CD4-positive, alpha-beta T cell treated with Interleukin-6 for 4 hours (primary cell): ENCODE measurements around the gene IQCN.

Experiments used
- DNase-seq: peaks from one replicate; pipeline ENCODE4 v3.0.0-alpha.2; 2020; ENCODE audit warnings: mixed read lengths

Gene IQCN

DNA sequence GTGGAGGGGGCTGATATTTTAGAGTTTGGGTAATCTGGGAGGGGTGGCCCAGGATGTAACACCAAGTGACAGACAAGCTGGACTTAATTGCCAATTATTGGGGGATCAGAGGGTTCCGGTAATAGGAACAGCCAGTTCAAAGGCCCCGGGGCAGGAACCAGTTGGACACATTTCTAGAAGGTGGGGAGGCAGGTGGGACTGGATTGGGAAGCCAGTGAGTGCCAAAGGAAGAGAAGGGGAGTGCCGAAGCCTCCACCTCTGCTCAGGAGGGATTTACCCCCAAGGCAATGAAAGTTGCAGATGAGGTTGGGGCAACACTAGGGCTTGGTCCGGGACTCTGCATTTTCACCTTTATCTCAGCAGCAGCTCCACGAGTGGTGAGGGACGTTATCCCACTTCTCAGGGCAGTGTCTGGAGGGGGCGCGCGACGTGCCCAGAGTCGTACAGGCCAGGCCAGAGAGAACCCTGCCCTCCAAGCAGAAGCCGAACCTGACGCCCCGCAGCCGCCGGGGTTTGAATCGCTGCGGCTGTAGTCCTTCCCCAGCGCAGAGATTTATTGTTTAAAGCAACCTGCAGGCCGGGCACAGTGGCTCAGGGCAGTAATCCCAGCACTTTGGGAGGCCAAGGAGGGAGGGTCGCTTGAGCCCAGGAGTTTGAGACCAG lies 12.9 kb upstream of the IQCN start:
- DNase-seq, result no peak

DNA sequence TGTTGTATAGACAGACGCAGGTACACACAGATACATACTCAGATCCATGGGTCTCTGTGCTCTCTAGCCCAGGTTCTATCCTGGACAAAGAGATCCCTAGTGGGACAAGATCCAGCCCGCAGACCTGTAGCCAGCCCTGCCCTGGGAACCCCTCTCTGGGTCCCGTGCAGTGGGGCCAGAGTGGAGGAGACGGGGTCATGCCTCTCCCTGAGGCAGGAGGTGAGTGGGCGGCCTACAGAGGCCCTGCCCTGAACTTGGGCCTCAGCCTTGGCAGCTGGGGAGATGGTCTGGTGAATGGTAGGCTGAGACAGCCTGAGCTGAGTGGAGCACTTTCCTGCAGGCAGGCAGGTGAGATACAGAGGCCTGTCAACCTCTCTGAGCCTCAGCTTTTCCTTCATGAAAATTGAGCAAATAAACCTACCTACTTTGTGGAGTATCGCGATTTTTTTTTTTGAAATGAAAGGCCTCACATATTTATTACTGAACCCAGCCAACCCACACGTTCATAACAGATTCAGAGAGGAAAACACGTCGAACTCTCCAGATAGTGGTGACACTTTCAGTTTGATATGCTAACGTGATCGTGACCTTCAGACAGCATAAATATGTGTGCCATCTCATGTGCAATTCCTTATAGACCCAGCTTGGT lies 10.6 kb upstream of the IQCN start:
- DNase-seq, result peak; percentile 32

DNA sequence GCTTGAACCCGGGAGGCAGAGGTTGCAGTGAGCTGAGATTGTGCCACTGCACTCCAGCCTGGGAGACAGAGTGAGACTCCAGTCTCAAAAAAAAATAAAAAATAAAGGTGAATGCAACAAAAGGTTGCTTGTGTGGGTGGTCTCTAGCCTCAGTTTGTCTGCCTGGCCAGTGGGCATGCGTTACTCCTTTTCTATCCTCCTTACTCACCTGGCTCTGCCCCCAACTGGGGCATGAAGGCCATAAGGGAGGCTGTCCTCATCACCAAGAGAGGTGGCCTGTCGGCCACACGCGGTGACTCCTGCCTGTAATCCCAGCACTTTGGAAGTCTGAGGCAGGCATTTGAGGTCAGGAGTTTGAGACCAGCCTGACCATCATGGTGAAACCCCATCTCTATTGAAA lies 9.1 kb upstream of the IQCN start:
- DNase-seq, result no peak

DNA sequence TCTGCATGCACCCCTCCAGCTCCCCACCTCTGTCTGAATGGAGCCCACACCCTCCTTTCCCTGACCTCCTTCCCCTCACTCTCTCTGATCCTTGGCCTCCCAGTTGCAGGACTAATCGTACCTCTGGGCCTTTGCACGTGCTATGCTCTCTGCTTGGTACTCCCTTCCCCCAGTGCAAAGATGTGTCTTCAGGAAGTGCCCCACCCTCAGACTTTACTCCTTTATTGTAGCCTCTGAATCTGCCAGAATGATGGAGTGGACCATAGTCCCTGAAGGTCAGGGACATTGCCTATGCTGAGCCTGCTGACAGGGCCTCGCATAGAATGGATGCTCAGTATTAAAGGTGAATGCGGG lies 8.5 kb upstream of the IQCN start:
- no peak for DNase-seq

- DNase-seq, result no peak
Observed at GRCh38 chr19:18282021-18282787, 8.0 kb upstream of the IQCN start.

DNA sequence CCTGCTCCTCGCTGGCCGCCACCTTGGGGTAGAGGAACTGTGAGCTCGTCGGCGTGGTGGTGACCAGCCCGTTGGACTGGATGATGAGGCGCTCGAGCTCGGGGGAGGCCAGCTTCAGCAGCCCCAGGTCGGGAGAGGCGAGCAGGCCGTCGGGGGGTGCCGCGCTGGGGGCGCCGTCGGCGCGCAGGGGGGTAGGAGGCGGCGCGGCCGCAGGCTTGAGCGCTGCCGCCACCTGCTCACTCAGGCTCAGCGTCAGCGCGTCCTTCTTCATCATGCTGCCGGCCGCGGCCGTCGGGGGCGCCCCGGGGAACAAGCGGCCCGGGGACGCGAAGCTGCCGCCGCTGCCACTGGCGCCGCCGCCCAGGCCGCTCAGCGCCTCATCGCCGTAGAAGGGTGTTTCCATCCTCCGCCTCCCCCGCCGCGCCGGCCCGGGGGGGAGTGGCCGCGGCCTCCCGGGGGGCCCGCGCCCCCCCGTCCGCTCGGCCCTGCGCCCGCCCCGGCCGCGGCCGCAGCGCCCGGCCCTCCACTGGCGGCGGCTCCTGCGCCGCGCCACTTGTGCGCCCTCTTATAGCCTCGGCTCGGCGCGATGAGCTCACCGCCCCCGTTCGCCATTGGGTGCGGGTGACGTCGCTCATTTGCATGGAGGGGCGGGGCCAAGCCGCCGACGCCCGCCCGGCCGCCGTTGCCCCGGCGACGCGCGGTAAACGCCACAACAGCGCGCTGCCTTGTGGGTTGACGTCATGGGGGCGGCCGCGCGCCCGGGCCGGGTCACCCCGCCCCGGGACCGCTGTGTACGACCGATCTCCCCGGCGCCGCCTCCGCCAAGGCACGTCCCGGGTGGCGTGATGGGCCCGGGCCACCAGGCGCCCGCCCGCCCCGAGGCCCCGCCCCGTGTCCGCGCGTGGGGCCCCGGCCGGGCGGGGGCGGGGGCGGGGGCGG lies 7.1 kb upstream of the IQCN start, which contains the start of gene JUND:
Gene JUND, minus strand, starts transcription at position 541 of the 939 bp plus-strand sequence. Its CDS starts 138 bp downstream, at position 403.
- peak; percentile 97 for DNase-seq

GRCh38 chr19:18280247-18281081 lies 6.2 kb upstream of the IQCN start:
- peak; percentile 88 for DNase-seq

DNA sequence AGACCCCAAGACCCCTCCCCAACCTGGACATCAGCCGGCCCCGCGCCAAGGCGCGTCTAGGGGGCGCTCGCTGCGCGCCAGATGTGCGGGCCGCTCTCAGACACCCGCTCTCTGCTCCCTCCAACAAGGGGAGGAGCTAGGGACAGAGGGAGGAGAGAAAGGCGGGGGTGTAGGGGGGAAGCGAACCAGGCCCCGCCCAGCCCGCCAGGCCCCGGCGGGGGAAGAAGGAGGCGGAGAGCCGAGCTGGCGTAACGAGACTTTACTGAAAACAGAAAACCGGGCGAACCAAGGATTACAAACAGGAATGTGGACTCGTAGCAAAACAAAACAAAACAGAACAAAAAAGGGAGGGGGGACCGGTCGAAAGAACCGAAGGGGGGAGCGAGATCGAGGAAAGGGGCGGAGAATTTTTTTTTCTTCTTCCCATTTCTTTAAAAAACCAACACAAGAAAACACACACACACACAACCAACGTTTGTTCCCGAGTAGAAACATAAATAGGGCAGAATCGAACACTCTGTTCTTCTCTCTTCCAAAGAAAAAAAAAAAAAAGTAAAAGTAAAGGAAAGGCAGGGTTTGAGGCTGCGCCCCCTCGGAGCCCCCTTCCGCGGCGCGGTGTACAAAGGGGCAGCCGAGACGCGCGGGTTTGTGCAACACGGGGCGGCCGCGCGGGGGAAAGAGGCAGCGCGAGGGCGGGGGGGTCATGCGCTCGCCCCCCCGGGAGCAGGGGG lies 5.4 kb upstream of the IQCN start:
- peak; percentile 96 for DNase-seq

- no peak for DNase-seq
Observed at GRCh38 chr19:18279266-18279515, 4.9 kb upstream of the IQCN start.

DNA sequence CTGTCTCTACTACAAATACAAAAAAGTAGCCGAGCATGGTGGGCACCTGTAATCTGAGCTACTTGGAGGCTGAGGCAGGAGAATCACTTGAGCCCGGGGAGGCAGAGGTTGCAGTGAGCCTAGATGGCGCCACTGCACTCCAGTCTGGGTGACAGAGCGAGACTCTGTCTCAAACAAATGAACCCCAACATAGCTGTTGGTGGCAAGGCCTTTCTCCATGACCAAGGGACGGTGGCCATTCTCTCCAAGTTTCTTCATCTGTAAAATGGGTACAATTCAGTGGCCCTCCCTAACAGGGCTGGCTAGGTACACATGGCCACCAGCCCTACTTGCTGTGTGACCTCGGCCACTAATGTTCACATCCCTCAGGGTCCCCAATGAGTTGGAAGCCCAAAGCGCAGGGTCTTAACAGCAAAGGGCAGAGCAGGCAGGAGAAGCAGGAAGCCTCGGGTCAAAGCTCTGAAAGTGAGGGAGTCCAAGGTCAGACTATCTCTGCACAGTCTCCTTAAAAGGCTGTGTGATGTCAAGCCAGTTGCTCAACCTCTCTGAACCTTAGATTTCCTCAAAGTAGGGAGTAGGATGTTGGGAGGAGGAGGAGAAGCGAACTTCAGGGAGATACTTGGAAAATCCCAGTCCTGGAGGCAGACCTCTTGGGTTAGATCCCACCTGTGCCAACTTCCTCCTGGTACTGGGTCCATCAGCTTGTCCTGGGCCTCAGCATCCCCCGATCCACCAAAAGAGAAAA lies 4.4 kb upstream of the IQCN start:
- DNase-seq, result peak; percentile 39

DNA sequence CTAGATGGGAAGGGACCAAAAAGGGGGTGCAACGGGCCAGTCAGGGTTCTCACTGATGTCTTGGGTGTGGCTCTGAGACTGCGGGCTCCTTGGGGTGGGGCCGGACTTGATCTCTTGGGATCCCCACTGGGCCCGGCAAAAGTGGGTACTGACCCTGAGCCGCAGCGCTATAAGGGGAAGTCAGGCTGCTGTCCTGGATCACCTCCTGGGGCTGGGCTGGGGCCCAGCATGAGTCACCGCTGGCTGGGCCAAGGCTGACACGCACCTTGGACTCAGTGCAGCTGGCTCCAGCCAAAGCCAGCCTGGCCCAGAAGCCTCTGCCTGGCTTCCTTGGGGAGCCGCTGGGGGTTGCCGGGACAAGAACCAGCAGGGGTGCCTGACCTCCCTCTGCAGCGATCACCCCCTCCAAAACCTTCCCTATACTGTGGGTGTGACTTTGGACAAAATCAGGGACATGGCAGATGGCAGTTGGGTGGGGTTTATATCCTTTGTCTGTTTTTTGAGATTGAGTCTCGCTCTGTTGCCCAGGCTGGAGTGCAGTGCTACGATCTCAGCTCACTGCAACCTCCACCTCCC lies 617 bp upstream of the IQCN start:
- no peak for DNase-seq

DNA sequence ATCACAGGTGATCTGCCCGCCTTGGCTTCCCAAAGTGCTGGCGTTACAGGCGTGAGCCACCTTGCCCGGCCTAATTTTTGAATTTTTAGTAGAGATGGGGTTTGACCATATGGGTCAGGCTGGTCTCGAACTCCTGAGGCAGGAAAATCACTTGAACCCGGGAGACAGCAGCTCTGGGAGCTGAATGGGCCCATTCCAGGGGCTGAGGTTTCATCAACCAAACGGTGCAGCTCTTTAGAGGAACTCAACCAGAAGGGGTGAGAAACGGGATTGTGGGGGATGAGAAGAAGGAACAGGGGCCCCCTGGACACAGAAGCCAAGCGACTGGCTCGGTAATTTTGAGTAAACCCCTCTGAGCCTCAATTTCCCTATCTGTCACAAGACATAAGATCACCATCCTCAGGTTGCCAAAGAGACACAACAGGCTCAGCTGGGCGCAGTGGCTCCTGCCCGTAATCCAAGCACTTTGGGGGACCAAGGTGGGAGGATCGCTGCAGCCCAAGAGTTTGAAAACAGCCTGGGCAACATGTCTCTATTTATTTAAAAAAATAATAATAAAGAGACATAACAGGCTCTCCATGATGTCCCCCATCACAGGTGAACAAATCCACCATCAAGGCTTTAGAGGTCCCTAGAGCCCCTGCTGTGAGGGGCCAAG lies 562 bp downstream of the IQCN start:
- no peak for DNase-seq

DNA sequence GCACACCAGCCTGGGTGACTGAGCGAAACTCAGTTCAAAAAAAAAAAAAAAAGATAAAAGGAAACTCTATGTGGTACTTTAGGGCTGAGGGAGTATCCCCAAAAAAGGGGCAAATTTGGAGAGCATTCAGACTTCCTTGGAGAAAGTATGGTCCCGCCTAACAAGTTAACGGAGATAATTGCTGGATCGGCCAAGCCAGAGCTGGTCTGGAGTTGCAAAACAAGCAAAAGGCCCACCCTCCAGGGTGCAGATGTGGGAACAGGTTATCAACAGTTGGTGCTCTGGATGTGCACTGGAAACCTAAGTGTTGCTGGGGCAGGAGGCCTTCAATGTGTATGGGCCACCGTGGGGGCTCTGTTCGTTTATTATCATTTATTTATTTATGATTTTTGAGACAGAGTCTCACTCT lies 2.8 kb downstream of the IQCN start:
- no peak for DNase-seq

DNA sequence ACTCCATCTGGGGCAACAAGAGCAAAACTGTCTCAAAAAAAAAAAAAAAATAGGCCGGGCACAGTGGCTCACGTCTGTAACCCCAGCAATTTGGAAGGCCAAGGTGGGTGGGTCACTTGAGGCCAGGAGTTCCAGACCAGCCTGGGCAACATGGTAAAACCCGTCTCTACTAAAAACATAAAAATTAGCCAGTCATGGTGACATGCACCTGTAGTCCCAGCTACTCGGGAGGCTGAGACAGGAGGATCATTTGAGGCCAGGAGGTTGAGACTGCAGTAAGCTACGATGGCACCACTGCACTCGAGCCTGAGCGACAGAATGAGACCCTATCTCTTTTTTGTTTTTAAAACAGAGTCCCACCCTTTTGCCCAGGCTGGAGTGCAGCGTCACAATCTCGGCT lies 3.9 kb downstream of the IQCN start:
- no peak for DNase-seq

- no peak for DNase-seq
Observed at GRCh38 chr19:18269070-18269723, 5.1 kb downstream of the IQCN start.

DNA sequence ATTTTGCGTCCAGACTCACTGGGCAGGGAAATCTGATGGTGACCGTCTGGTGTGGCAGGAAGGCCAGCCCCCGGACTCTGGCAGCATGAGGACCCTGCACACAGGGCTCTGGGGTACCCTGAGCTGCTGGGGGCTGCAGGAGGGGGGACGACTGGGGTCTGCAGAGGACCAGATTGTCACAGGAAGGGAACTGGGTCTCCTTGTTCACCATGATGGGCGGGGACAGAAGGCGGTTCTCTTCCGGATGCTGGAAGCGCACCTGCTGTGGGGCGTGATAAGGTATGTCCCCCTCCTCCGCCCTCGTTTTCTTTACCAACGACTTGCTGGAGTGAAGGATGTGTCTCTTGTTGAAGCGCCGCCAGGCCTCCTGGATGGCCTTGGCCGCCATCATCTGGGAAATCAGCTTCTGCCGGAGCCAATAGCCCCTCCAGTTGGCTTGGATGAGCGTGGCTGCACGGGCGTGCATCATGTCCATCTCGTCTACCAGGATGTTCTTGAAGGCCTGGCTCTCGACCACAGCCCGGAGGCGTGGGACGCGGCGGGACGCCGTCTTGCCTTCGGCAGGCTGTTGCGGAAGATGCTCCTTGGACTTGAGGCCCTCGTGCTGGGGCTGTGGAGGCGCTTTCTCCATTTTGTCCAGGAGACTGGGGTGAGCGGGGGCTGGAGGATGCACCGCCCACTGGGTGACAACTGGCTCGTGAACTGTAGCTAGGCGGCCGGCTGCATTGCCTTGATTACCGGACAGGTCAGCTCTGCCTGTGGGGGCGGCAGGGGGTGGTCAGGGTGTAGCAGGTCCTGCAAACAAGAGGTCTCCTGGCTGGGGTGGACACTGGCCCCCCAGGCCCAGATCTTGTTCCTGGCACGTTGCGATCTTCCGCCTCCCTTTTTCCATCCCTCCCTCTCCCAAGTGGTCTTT lies 7.2 kb downstream of the IQCN start:
- DNase-seq, result no peak

DNA sequence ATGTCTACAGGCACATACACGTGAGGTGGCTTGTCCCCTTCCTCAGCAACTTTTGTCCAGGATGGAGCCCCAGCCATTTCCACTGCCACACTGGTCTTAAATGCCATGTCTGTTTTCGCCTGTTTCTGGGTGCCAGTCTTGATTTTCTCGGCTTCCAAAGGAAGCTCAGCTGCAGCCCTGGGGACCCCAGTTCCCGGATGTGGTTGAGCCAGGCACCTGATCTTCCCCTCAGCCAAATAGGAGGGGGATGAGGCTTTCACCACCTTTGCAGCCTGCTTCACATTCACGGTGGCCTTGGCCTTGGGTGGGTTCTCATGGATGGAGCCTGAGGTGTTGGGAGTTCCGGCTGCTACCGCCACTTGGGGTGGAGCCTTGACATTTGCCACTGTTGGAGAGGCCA lies 8.7 kb downstream of the IQCN start:
- DNase-seq, result no peak

DNA sequence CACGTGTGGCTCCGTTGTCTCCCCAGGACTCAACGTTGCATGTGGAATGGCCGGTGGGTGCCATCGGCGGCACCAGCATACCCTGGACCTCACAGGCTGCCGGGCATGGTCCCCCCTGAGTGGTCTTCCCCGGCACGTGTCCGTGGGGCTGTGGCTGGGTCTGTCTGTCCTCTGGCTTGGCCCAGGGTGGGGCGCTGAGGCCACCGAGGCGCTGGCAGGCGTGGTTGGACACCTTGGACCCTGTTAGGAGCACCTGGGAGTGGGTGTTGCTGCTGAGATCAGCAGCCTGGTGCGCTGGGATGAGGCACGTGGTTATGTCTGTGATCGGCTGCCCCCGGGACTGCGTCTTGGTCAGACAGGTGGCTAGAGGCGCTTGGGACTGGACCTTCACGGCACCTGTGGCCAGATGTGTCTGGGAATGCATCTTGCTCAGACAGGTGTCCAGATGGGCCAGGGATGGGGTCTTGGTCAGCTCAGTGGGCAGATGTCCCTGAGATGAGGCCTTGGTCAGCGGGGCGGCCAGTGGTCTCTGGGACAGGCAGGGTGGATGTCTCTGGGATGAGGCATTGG lies 9.2 kb downstream of the IQCN start:
- no peak for DNase-seq
